Measurements from ENCODE around the gene CREB5.

Gene CREB5

DNA sequence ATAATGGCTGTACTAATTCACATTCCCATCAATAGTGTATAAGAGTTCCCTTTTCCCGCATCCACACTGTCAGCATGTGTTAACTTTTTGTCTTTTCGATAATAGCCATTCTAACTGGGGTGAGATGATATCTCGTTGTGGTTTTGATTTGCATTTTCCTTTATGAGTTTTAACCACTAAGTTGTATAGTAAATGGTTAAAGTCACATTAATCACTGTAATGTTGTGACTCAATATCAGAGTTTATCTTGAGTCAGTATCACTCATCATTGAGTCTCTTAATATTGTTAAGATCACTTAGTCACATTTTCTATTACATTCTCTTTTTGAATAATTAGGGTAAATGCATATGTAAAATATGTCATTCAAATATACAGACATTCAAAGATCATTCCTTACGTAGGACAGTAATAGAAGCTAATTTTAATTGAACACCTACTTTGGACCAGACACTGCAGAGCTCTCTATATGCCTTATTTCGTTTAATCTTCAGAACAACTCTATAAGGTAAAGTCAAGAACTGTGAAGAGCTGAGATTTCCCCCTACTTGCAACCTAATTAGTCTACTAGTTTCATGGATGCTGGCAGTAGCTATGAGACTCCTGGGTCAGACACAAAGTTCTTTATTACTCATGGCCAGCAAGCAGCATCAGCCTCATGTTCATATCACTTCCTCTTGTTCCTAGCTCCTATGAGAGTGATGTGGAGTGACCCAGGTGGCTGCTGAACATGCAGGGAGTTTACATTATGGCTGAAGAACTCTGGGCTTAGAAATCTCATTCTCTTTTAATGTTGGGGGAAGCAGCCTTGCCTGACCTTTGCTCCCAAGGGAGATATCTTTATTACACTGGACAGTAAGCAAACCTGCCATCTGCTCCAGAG is 30.5 kb downstream of the CREB5 start:
- no peaks in the 10 kb centered on the region for H3K4me1 ChIP-seq (ENCODE audit: insufficient read depth, low read length)
- H3K36me3 ChIP-seq (ENCODE audit: insufficient read depth, low read length) = no peaks in the 10 kb centered on the region
- H3K27me3 ChIP-seq (ENCODE audit: control insufficient read depth in 1 of 2, insufficient read depth in 2 of 2, low read length in 2 of 2) = no peaks in the 10 kb centered on the region
- no peaks in the 10 kb centered on the region for H3K9me3 ChIP-seq (ENCODE audit: low read length)
- no peak overlapping the region for H3K27ac ChIP-seq (ENCODE audit: low read depth, low read length)
- no peak overlapping the region for H3K9ac ChIP-seq (ENCODE audit: low read length)
- no peak overlapping the region for H3K4me3 ChIP-seq (ENCODE audit: low read depth in 1 of 2, low read length in 2 of 2)

GRCh38 chr7:28446131-28446530 is 33.8 kb downstream of the CREB5 start:
- Histone ChIP-seq H3K9me3 (ENCODE audit: low read length) (no peaks in the 10 kb centered on the region), H3K27me3 (ENCODE audit: control insufficient read depth in 1 of 2, insufficient read depth in 2 of 2, low read length in 2 of 2) (no peaks in the 10 kb centered on the region), H3K36me3 (ENCODE audit: insufficient read depth, low read length) (no peaks in the 10 kb centered on the region), H3K4me3 (ENCODE audit: low read depth in 1 of 2, low read length in 2 of 2) (no peak overlapping the region), H3K27ac (ENCODE audit: low read depth, low read length) (no peak overlapping the region), H3K4me1 (ENCODE audit: insufficient read depth, low read length) (no peaks in the 10 kb centered on the region), H3K9ac (ENCODE audit: low read length) (no peak overlapping the region)

DNA sequence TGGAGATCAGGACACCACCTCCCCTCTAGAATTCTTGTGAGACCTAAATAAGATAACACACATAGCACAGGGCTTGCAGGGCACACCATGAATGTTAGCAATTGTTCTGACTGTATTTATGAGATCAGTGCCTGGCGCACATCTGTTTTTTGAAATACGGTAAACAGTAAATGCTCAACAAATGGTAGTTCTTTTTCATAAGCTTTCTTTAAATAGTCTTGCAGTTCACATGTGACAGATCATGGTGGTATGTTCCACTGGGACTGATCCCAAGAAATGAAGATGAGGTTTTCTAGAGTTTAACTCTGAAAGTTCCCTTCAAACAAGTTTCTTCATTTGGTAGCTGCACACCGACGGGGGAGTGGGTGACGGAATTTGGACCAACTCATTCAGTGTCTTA is 34.8 kb downstream of the CREB5 start:
- H3K27me3 ChIP-seq (ENCODE audit: control insufficient read depth in 1 of 2, insufficient read depth in 2 of 2, low read length in 2 of 2) = no peaks in the 10 kb centered on the region
- H3K9me3 ChIP-seq (ENCODE audit: low read length) = no peaks in the 10 kb centered on the region
- no peaks in the 10 kb centered on the region for H3K4me1 ChIP-seq (ENCODE audit: insufficient read depth, low read length)
- no peak overlapping the region for H3K4me3 ChIP-seq (ENCODE audit: low read depth in 1 of 2, low read length in 2 of 2)
- no peak overlapping the region for H3K27ac ChIP-seq (ENCODE audit: low read depth, low read length)
- H3K9ac ChIP-seq (ENCODE audit: low read length) = no peak overlapping the region
- no peaks in the 10 kb centered on the region for H3K36me3 ChIP-seq (ENCODE audit: insufficient read depth, low read length)

- H3K4me1 ChIP-seq (ENCODE audit: insufficient read depth, low read length) = no peaks in the 10 kb centered on the region
- no peak overlapping the region for H3K9ac ChIP-seq (ENCODE audit: low read length)
- no peaks in the 10 kb centered on the region for H3K27me3 ChIP-seq (ENCODE audit: control insufficient read depth in 1 of 2, insufficient read depth in 2 of 2, low read length in 2 of 2)
- no peak overlapping the region for H3K4me3 ChIP-seq (ENCODE audit: low read depth in 1 of 2, low read length in 2 of 2)
- H3K36me3 ChIP-seq (ENCODE audit: insufficient read depth, low read length) = no peaks in the 10 kb centered on the region
- no peaks in the 10 kb centered on the region for H3K9me3 ChIP-seq (ENCODE audit: low read length)
- no peak overlapping the region for H3K27ac ChIP-seq (ENCODE audit: low read depth, low read length)
These were observed 36.4 kb downstream of the CREB5 start for GRCh38 chr7:28448708-28449107.

DNA sequence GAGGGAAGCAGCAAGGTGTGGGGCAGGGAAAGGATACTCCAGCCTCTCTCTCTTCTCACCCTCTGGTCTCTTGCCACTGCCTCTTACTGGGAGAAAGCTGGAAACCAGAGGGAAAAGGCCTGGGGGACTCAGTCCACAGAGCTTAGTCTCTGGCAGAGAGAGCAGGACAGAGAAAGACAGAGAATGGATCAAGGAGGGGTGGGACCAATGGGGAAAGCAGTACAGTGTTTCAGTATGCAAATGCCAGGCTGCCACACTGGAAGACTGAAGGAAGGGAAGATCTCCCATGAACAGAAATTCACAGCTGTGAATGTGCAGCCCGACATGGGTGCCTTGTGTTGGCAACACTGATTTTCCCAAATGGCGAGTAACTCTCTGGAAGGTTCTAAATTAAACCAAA is 40.4 kb downstream of the CREB5 start:
- Histone ChIP-seq H3K27ac (ENCODE audit: low read depth, low read length) (no peak overlapping the region), H3K9me3 (ENCODE audit: low read length) (no peaks in the 10 kb centered on the region), H3K4me1 (ENCODE audit: insufficient read depth, low read length) (no peaks in the 10 kb centered on the region), H3K36me3 (ENCODE audit: insufficient read depth, low read length) (no peaks in the 10 kb centered on the region), H3K4me3 (ENCODE audit: low read depth in 1 of 2, low read length in 2 of 2) (no peak overlapping the region), H3K27me3 (ENCODE audit: control insufficient read depth in 1 of 2, insufficient read depth in 2 of 2, low read length in 2 of 2) (no peaks in the 10 kb centered on the region), H3K9ac (ENCODE audit: low read length) (no peak overlapping the region)

- Histone ChIP-seq H3K27ac (ENCODE audit: low read depth, low read length) (no peak overlapping the region), H3K36me3 (ENCODE audit: insufficient read depth, low read length) (no peaks in the 10 kb centered on the region), H3K9me3 (ENCODE audit: low read length) (no peaks in the 10 kb centered on the region), H3K4me1 (ENCODE audit: insufficient read depth, low read length) (no peaks in the 10 kb centered on the region), H3K9ac (ENCODE audit: low read length) (no peak overlapping the region), H3K4me3 (ENCODE audit: low read depth in 1 of 2, low read length in 2 of 2) (no peak overlapping the region), H3K27me3 (ENCODE audit: control insufficient read depth in 1 of 2, insufficient read depth in 2 of 2, low read length in 2 of 2) (no peaks in the 10 kb centered on the region)
These were observed 43.2 kb downstream of the CREB5 start for GRCh38 chr7:28455486-28455885.

DNA sequence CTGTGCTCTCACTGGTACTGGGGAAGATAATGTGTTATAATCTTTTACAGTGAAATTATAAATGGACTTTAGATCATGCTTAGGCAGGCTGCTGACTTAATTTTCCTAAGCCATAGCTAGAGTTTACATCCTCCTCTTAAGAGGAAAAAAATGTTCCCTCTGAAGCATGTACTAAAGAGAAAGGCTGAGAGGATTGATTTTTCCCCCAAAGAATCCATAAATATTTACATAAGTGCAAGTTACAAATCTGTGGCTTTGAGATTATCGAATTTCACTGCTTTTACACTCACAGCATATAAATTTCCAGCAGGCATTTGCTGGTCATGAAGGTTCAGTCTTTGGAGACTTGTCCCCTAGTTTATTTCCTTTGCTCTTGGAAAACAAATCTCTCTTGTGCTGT is 43.7 kb downstream of the CREB5 start:
- no peaks in the 10 kb centered on the region for H3K9me3 ChIP-seq (ENCODE audit: low read length)

GRCh38 chr7:28458732-28459131 is 46.4 kb downstream of the CREB5 start:
- no peaks in the 10 kb centered on the region for H3K36me3 ChIP-seq (ENCODE audit: insufficient read depth, low read length)
- no peaks in the 10 kb centered on the region for H3K27me3 ChIP-seq (ENCODE audit: control insufficient read depth in 1 of 2, insufficient read depth in 2 of 2, low read length in 2 of 2)
- no peak overlapping the region for H3K4me3 ChIP-seq (ENCODE audit: low read depth in 1 of 2, low read length in 2 of 2)
- no peaks in the 10 kb centered on the region for H3K4me1 ChIP-seq (ENCODE audit: insufficient read depth, low read length)
- no peaks in the 10 kb centered on the region for H3K9me3 ChIP-seq (ENCODE audit: low read length)
- no peak overlapping the region for H3K27ac ChIP-seq (ENCODE audit: low read depth, low read length)
- no peak overlapping the region for H3K9ac ChIP-seq (ENCODE audit: low read length)

More for the DNA sequence above, 43.7 kb downstream of the CREB5 start:
- no peak overlapping the region for H3K9ac ChIP-seq (ENCODE audit: low read length)
- no peak overlapping the region for H3K27ac ChIP-seq (ENCODE audit: low read depth, low read length)
- H3K4me1 ChIP-seq (ENCODE audit: insufficient read depth, low read length) = no peaks in the 10 kb centered on the region
- H3K4me3 ChIP-seq (ENCODE audit: low read depth in 1 of 2, low read length in 2 of 2) = no peak overlapping the region
- H3K27me3 ChIP-seq (ENCODE audit: control insufficient read depth in 1 of 2, insufficient read depth in 2 of 2, low read length in 2 of 2) = no peaks in the 10 kb centered on the region
- H3K36me3 ChIP-seq (ENCODE audit: insufficient read depth, low read length) = no peaks in the 10 kb centered on the region

GRCh38 chr7:28459306-28459705 is 47.0 kb downstream of the CREB5 start:
- Histone ChIP-seq H3K9me3 (ENCODE audit: low read length) (no peaks in the 10 kb centered on the region), H3K4me1 (ENCODE audit: insufficient read depth, low read length) (no peaks in the 10 kb centered on the region), H3K36me3 (ENCODE audit: insufficient read depth, low read length) (no peaks in the 10 kb centered on the region), H3K27me3 (ENCODE audit: control insufficient read depth in 1 of 2, insufficient read depth in 2 of 2, low read length in 2 of 2) (no peaks in the 10 kb centered on the region), H3K9ac (ENCODE audit: low read length) (no peak overlapping the region), H3K27ac (ENCODE audit: low read depth, low read length) (no peak overlapping the region), H3K4me3 (ENCODE audit: low read depth in 1 of 2, low read length in 2 of 2) (no peak overlapping the region)

- no peaks in the 10 kb centered on the region for H3K9me3 ChIP-seq (ENCODE audit: low read length)
- no peaks in the 10 kb centered on the region for H3K4me1 ChIP-seq (ENCODE audit: insufficient read depth, low read length)
- no peaks in the 10 kb centered on the region for H3K36me3 ChIP-seq (ENCODE audit: insufficient read depth, low read length)
- no peak overlapping the region for H3K4me3 ChIP-seq (ENCODE audit: low read depth in 1 of 2, low read length in 2 of 2)
- H3K27ac ChIP-seq (ENCODE audit: low read depth, low read length) = no peak overlapping the region
- H3K9ac ChIP-seq (ENCODE audit: low read length) = no peak overlapping the region
- H3K27me3 ChIP-seq (ENCODE audit: control insufficient read depth in 1 of 2, insufficient read depth in 2 of 2, low read length in 2 of 2) = no peaks in the 10 kb centered on the region
These were observed 53.4 kb downstream of the CREB5 start for GRCh38 chr7:28465697-28466096.

GRCh38 chr7:28466341-28466740 is 54.0 kb downstream of the CREB5 start:
- Histone ChIP-seq H3K36me3 (ENCODE audit: insufficient read depth, low read length) (no peaks in the 10 kb centered on the region), H3K27me3 (ENCODE audit: control insufficient read depth in 1 of 2, insufficient read depth in 2 of 2, low read length in 2 of 2) (no peaks in the 10 kb centered on the region), H3K4me3 (ENCODE audit: low read depth in 1 of 2, low read length in 2 of 2) (no peak overlapping the region), H3K9ac (ENCODE audit: low read length) (no peak overlapping the region), H3K4me1 (ENCODE audit: insufficient read depth, low read length) (no peaks in the 10 kb centered on the region), H3K9me3 (ENCODE audit: low read length) (no peaks in the 10 kb centered on the region), H3K27ac (ENCODE audit: low read depth, low read length) (no peak overlapping the region)

- Histone ChIP-seq H3K9me3 (ENCODE audit: low read length) (no peaks in the 10 kb centered on the region), H3K27ac (ENCODE audit: low read depth, low read length) (no peak overlapping the region), H3K4me3 (ENCODE audit: low read depth in 1 of 2, low read length in 2 of 2) (no peak overlapping the region), H3K4me1 (ENCODE audit: insufficient read depth, low read length) (no peaks in the 10 kb centered on the region), H3K36me3 (ENCODE audit: insufficient read depth, low read length) (no peaks in the 10 kb centered on the region), H3K9ac (ENCODE audit: low read length) (no peak overlapping the region), H3K27me3 (ENCODE audit: control insufficient read depth in 1 of 2, insufficient read depth in 2 of 2, low read length in 2 of 2) (no peaks in the 10 kb centered on the region)
These were observed 54.6 kb downstream of the CREB5 start for GRCh38 chr7:28466885-28467284.

All from muscle layer of colon (tissue), 2 donors.